GM19463 (cell line): ENCODE results near the gene SLC38A9.

Experiments
- ATAC-seq: cut with Tn5 transposase; IDR thresholded peaks from one replicate; pipeline ENCODE4 v1.9.1; 2021; ENCODE audit warnings: mild to moderate bottlenecking, moderate library complexity; ENCODE audit not compliant: unreplicated experiment

SLC38A9 gene

DNA sequence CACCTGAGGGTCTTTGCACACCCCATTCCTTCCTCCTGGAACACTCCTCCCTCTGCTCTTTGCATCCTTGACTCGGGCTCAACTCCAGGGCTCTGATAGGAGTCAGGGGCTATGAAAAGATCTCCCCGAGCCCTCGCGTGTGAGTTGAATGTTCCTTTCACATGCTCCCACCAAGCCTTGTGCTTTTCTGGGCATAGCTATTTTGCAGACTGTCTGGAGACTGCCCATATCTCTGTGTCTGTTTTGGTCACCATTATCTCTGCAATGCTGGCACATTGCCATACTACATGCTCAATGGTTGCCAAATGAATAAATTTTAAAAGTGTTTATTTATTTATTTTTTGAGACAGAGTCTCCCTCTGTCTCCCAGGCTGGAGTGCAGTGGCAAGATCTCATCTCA lies 120.4 kb downstream of the SLC38A9 start:
- ATAC-seq = no peak

DNA sequence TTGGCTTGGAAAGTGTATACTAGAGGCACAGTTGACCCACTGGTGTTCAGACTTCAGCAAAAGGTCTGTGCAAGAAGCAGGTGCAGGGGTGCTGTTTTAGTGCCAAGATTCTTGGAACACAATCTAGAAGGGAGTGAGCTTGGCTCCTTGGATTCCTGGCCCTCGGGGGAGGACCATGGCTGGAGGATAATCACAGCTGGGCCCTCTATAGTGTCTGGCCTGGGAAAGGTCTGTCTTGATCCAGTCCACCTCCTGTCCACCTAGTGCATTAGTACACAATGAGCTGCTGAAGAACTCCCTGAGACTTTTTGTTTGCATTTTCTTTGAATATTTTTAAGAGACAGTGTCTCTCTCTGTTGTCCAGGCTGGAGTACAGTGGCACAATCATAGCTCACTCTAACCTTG lies 126.9 kb downstream of the SLC38A9 start:
- ATAC-seq = no peak

DNA sequence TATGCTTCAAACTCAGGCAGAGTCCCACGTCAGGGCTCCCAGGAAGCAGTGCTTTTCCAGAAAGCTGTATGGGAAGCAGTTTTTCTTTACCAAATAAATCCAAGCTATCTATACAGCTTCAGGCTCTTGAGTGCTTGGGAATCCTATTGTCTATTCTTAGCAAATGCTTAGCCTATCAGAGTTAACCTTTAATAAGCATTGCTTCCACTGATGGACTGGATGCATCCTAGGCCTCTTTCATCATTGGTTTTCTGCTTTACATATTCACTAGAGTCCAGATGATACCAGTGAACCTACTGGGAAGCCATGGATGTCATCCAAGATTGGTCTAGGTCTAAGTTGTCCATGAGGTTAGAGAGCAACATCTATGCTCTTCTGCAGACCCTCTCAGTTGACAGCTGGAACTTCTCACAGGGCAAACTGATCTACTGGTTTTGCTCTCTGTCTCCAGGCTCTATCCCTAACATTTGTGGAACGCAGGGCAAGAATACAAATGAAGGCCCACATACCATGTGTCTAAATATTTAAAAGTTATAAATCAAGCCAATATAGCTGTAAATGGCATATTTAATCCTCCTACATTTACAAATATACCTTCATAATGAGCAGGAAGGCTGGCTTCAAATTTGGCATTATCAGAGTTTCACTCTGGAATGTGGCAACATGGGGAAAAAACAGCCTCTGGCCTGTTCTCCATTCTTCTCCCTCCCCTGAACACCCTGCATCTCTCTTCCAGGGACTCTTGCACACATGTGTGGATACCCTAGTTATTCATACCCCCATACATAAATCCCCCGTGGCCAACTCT lies 127.5 kb downstream of the SLC38A9 start:
- ATAC-seq = no peak

GRCh38 chr5:55583578-55583977 lies 128.5 kb downstream of the SLC38A9 start:
- ATAC-seq = no peak

- no peak for ATAC-seq
These were observed 129.9 kb downstream of the SLC38A9 start for GRCh38 chr5:55582256-55582655.

DNA sequence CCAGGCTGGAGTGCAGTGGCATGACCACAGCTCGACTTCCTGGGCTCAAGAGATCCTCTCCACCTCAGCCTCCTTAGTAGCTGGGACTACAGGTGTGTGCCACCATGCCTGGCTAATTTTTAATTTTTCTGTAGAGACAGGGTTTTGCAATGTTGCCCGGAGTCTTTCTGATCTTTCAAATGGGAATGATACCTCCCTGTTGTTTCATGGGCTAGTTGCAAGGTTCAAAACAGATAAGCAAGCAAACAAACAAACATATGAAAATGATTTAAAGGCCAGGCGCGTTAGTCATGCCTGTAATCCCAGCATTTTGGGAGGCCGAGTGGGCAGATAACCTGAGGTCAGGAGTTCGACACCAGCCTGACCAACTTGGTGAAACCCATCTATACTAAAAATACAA lies 132.1 kb downstream of the SLC38A9 start:
- no peak for ATAC-seq

DNA sequence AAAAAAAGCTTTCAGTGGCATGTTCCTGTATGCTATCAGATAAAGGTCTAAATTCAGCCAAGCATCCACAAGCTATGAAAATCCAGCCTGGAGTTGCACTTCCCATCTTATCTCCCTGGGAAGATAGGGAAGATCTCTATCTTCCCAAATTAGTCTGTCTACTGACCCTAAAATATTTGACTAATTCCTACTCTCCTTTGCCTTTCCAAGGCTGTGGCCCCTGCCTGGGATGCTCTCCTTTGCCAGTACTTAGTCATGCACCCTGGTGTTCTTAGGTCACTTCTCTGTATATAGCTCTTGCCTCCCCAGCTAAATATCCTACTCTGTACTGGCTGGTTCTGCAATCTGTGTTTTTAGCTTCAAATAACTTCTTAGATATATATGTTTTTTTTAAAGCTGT lies 133.4 kb downstream of the SLC38A9 start:
- no peak for ATAC-seq

DNA sequence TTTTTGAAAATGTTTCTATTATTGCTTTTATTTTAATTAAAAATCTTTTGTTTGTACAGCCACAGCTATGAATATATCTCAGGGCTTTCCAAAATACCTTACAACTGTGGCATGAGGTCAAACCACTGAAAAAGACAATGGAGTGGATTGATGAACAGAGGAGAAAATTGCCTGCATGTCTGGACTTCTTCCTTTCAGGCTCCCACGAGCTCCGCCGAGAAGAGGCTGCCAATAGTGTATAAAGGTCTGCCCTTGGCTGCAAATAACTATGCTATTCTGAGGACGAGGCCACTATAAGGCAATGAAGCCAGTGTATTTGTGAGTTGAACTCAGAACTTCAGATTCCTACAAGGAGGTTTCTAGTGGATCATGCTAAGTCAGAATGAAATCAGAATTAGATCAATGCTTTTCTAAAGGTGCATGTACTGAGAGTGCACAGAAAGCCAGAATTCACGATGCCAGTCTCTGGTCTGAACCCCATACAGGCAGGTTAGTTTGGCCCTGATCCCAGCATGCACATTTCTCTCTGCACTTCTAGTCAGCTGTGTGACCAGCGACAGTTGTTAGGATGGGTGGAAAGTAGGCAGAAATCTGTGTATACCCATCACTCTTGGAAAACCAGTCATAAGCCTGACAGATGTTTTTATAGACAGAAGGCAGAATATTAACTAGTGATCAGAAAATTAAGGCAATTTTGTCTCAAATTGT lies 134.6 kb downstream of the SLC38A9 start:
- ATAC-seq = no peak

DNA sequence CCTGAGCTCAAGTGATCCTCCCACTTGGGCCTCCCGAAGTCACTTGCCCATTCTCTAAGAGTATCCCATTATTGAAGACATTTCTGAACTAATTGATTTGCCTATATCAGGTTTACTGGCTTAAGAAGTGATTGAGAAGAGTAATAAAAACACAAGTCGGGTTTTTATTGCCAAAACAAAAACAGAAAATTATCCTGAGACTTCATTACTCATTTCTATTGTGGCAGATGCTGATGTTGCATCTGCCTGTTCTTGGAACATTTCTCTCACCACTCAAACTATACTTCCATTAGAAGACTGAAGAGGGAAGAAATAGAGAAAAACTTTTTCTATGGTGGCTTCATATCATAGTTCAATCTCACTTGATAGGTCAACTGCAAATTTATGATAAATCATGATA lies 135.5 kb downstream of the SLC38A9 start:
- no peak for ATAC-seq
